ENCODE measurements around the gene MDN1. TPM values are rescaled to one million over a fixed set of nuclear protein-coding genes. Genes with fewer than 3 reads are reported as not detected.

The MDN1 gene
- total RNA-seq, 1 experiment from 2014 or later: 53.6 TPM

DNA sequence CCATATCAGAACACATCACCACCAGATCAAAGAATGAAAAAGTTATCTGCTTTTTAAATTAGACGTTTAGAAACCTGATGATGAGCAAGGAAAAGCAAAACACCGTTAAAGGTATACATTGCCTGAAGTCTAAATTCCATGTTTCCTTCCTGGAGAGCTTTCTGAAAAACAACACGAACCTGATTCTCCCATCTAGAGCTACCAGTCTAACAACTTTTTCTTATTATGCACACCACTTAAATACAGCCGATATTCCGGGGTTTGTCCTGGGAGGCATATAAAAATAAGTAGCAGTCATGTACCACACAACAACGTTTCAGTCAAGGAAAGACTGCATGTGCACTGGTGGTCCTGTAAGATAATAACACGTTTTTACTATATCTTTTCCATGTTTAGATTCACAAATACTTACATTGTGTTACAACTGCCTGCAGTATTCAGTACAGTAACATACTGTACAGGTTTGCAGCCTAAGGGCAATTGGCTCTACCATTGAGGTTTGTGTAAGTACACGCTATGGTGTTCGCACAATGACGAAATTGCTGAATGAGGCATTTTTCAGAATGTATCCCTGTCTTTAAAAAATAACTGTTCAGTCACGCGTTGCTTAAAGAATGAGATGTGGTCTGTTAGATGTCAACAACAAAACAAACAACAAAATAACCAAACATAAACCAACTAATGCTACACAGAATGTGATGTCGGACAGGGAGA lies 162.0 kb downstream of the MDN1 start:
- ATAC-seq (no peak), DNase-seq (ENCODE audit: low read depth, low spot score) (no peak)
- Histone ChIP-seq H3K36me3 (ENCODE audit: control insufficient read depth in 1 of 2, insufficient read depth in 2 of 2, low read length in 2 of 2) (peaks cover 56 to 62% of the 10 kb centered on the region in 2 experiments), H3K4me2 (ENCODE audit: low read length) (no peak overlapping the region), H3K4me1 (ENCODE audit: control insufficient read depth in 1 of 2, insufficient read depth in 2 of 2, low read length in 2 of 2) (no peaks in the 10 kb centered on the region), H3K27me3 (ENCODE audit: insufficient read depth, low read length) (no peaks in the 10 kb centered on the region), H3K9ac (ENCODE audit: low read length) (no peak overlapping the region), H3K79me2 (ENCODE audit: insufficient read depth, low read length) (no peaks in the 10 kb centered on the region), H3K4me3 (replicated peaks in 1 of 2; ENCODE audit: low read depth in 1 of 2, low read length in 2 of 2) (no peak overlapping the region), H3K9me2 (ENCODE audit: insufficient read depth) (no peaks in the 10 kb centered on the region), H2AFZ (ENCODE audit: low read depth, low read length, poor library complexity, severe bottlenecking) (no peak overlapping the region), H3K9me3 (ENCODE audit: control insufficient read depth in 1 of 2, insufficient read depth in 1 of 2, low read depth in 1 of 2, low read length in 2 of 2) (no peaks in the 10 kb centered on the region), H4K20me1 (ENCODE audit: insufficient read depth) (no peaks in the 10 kb centered on the region), H3K27ac (ENCODE audit: low read depth, low read length) (no peak overlapping the region)
- intact Hi-C loops (cut with micrococcal nuclease): no loop called here
- POLR2A ChIA-PET: no interaction called here
- CTCF ChIA-PET: no interaction called here
- BruUV-seq (replicated peaks): no TSS peak
- TF ChIP-seq, protein P1, sequence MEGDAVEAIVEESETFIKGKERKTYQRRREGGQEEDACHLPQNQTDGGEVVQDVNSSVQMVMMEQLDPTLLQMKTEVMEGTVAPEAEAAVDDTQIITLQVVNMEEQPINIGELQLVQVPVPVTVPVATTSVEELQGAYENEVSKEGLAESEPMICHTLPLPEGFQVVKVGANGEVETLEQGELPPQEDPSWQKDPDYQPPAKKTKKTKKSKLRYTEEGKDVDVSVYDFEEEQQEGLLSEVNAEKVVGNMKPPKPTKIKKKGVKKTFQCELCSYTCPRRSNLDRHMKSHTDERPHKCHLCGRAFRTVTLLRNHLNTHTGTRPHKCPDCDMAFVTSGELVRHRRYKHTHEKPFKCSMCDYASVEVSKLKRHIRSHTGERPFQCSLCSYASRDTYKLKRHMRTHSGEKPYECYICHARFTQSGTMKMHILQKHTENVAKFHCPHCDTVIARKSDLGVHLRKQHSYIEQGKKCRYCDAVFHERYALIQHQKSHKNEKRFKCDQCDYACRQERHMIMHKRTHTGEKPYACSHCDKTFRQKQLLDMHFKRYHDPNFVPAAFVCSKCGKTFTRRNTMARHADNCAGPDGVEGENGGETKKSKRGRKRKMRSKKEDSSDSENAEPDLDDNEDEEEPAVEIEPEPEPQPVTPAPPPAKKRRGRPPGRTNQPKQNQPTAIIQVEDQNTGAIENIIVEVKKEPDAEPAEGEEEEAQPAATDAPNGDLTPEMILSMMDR (IDR thresholded peaks at IDR 0.05 in 2 of 3, conservative IDR thresholded peaks at IDR 0.05 in 1 of 3; ENCODE audit: borderline replicate concordance in 1 of 3, insufficient read depth in 1 of 3, low read depth in 2 of 3, low read length in 2 of 3): no peak
- TF ChIP-seq YY1 (IDR thresholded peaks at IDR 0.05; ENCODE audit: extremely low read depth, insufficient replicate concordance, low read depth, low read length): no peak
- TF ChIP-seq CEBPB (IDR thresholded peaks at IDR 0.05; ENCODE audit: low read depth): no peak
- TF ChIP-seq TCF7L2 (IDR thresholded peaks at IDR 0.05; ENCODE audit: borderline replicate concordance, extremely low read depth, insufficient read depth, insufficient read length): no peak
- no peak for TF ChIP-seq ELF1 (IDR thresholded peaks at IDR 0.05; ENCODE audit: borderline replicate concordance, low read depth)
- no peak for TF ChIP-seq ZFX (IDR thresholded peaks at IDR 0.05)
- TF ChIP-seq EZH2phosphoT487 (IDR thresholded peaks at IDR 0.05; ENCODE audit: borderline replicate concordance): no peak
- TF ChIP-seq, protein P2, sequence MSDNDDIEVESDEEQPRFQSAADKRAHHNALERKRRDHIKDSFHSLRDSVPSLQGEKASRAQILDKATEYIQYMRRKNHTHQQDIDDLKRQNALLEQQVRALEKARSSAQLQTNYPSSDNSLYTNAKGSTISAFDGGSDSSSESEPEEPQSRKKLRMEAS (IDR thresholded peaks at IDR 0.05): no peak
- TF ChIP-seq, protein P3, sequence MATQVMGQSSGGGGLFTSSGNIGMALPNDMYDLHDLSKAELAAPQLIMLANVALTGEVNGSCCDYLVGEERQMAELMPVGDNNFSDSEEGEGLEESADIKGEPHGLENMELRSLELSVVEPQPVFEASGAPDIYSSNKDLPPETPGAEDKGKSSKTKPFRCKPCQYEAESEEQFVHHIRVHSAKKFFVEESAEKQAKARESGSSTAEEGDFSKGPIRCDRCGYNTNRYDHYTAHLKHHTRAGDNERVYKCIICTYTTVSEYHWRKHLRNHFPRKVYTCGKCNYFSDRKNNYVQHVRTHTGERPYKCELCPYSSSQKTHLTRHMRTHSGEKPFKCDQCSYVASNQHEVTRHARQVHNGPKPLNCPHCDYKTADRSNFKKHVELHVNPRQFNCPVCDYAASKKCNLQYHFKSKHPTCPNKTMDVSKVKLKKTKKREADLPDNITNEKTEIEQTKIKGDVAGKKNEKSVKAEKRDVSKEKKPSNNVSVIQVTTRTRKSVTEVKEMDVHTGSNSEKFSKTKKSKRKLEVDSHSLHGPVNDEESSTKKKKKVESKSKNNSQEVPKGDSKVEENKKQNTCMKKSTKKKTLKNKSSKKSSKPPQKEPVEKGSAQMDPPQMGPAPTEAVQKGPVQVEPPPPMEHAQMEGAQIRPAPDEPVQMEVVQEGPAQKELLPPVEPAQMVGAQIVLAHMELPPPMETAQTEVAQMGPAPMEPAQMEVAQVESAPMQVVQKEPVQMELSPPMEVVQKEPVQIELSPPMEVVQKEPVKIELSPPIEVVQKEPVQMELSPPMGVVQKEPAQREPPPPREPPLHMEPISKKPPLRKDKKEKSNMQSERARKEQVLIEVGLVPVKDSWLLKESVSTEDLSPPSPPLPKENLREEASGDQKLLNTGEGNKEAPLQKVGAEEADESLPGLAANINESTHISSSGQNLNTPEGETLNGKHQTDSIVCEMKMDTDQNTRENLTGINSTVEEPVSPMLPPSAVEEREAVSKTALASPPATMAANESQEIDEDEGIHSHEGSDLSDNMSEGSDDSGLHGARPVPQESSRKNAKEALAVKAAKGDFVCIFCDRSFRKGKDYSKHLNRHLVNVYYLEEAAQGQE (IDR thresholded peaks at IDR 0.05; ENCODE audit: low read depth): no peak
- RAD21 ChIA-PET (ENCODE audit: low non-redundant PET in 1 of 2, low total read pairs in 2 of 2, uncharacterized antibody in 2 of 2, unreplicated experiment in 2 of 2): no interaction called here
